Neural cell (in vitro differentiated cells): ENCODE measurements around the gene FBXL17. TPM values are rescaled to one million over a fixed set of nuclear protein-coding genes. Genes with fewer than 3 reads are reported as not detected.

Experiments used
- H2AFZ ChIP-seq: fragments of 200-600, 300-800 bp; sonication (generic), shearing (Covaris generic); 2 replicates; pipeline ENCODE4 v1.6.0; 2014; ENCODE audit warnings: low read depth, mild to moderate bottlenecking, antibody characterized with exemption, low read length, moderate library complexity
- H3F3A ChIP-seq: fragments of 200-600 bp; shearing (Covaris generic); 2 replicates; pipeline ENCODE4 v1.6.1; 2016; ENCODE audit warnings: mild to moderate bottlenecking, moderate library complexity, mixed read lengths, antibody characterized with exemption, low read length; ENCODE audit not compliant: insufficient read depth, poor library complexity, severe bottlenecking
- H3K27ac ChIP-seq: fragments of 200-600, 300-800 bp; sonication (generic), shearing (Covaris generic); 2 replicates; pipeline ENCODE4 v1.5.1; 2014; ENCODE audit warnings: mild to moderate bottlenecking, low read length, moderate library complexity
- H3K27me3 ChIP-seq: fragments of 300-800, 200-600 bp; sonication (generic), shearing (Covaris generic); 2 replicates; pipeline ENCODE4 v1.6.0; 2014; ENCODE audit warnings: mild to moderate bottlenecking, low read depth, low read length, moderate library complexity; ENCODE audit not compliant: insufficient read depth
- H3K36me3 ChIP-seq: fragments of 300-800, 200-600 bp; sonication (generic), shearing (Covaris generic); 2 replicates; pipeline ENCODE4 v1.5.1; 2014; ENCODE audit warnings: mild to moderate bottlenecking, antibody characterized with exemption, low read length, moderate library complexity; ENCODE audit not compliant: insufficient read depth
- H3K4me2 ChIP-seq: fragments of 300-800, 200-600 bp; sonication (generic), shearing (Covaris generic); 2 replicates; pipeline ENCODE4 v1.6.0; 2014; ENCODE audit warnings: mild to moderate bottlenecking, low read length
- H3K4me3 ChIP-seq: fragments of 300-800, 200-600 bp; sonication (generic), shearing (Covaris generic); 2 replicates; pipeline ENCODE4 v1.5.1; 2014; ENCODE audit warnings: mild to moderate bottlenecking, low read length, moderate library complexity
- H3K79me2 ChIP-seq: fragments of 200-600 bp; shearing (Covaris generic); replicated peaks from 2 replicates; pipeline ENCODE4 v1.6.0; 2014; ENCODE audit warnings: mild to moderate bottlenecking, low read length, moderate library complexity; ENCODE audit not compliant: insufficient read depth
- H3K9ac ChIP-seq: fragments of 300-800, 200-600 bp; sonication (generic), shearing (Covaris generic); 2 replicates; pipeline ENCODE4 v1.6.1; 2016; ENCODE audit warnings: mild to moderate bottlenecking, low read length, mixed read lengths
- H3K9me2 ChIP-seq: fragments of 200-600 bp; shearing (Covaris generic); 2 replicates; pipeline ENCODE4 v1.6.1; 2016; ENCODE audit warnings: mild to moderate bottlenecking, low read length, mixed read lengths; ENCODE audit not compliant: insufficient read depth
- H3K9me3 ChIP-seq: fragments of 200-600, 300-800 bp; sonication (generic), shearing (Covaris generic); 2 replicates; pipeline ENCODE4 v1.6.1; 2016; ENCODE audit warnings: mild to moderate bottlenecking, mixed run types, low read length, moderate library complexity, mixed read lengths
- H4K20me1 ChIP-seq: fragments of 200-600 bp; shearing (Covaris generic); 2 replicates; pipeline ENCODE4 v1.6.1; 2016; ENCODE audit warnings: mild to moderate bottlenecking, mixed run types; ENCODE audit not compliant: insufficient read depth
- CTCF ChIP-seq: fragments of 450-650 bp; IDR thresholded peaks from 2 replicates; pipeline ENCODE4 v1.5.1; 2014; ENCODE audit warnings: antibody characterized with exemption, mild to moderate bottlenecking, moderate library complexity; ENCODE audit not compliant: poor library complexity, severe bottlenecking
- EP300 ChIP-seq: fragments of 450-650 bp; conservative IDR thresholded peaks from 2 replicates; pipeline ENCODE4 v1.6.1; 2014; ENCODE audit warnings: antibody characterized with exemption, mild to moderate bottlenecking, moderate library complexity; ENCODE audit not compliant: poor library complexity, severe bottlenecking
- EZH2 ChIP-seq: fragments of 200-600, 300-800 bp; shearing (Covaris generic), sonication (generic); IDR thresholded peaks from 2 replicates; pipeline ENCODE4 v1.6.1; 2014; ENCODE audit warnings: antibody characterized with exemption, low read length, borderline replicate concordance, mild to moderate bottlenecking; ENCODE audit not compliant: insufficient read depth, poor library complexity, severe bottlenecking
- MXI1 ChIP-seq: fragments of 450-650 bp; conservative IDR thresholded peaks from 2 replicates; pipeline ENCODE4 v1.6.1; 2014; ENCODE audit warnings: antibody characterized with exemption, mild to moderate bottlenecking; ENCODE audit not compliant: poor library complexity, severe bottlenecking
- POLR2AphosphoS5 ChIP-seq: IDR thresholded peaks from 2 replicates; pipeline ENCODE4 v1.6.1; 2012
- RAD21 ChIP-seq: fragments of 450-650 bp; conservative IDR thresholded peaks from 2 replicates; pipeline ENCODE4 v1.6.1; 2014; ENCODE audit warnings: antibody characterized with exemption, mild to moderate bottlenecking, moderate library complexity
- REST ChIP-seq: IDR thresholded peaks from 2 replicates; pipeline ENCODE4 v1.6.1; 2012; ENCODE audit warnings: borderline replicate concordance
- SMC3 ChIP-seq: fragments of 450-650 bp; conservative IDR thresholded peaks from 2 replicates; pipeline ENCODE4 v1.6.1; 2014; ENCODE audit warnings: antibody characterized with exemption, mild to moderate bottlenecking, moderate library complexity; ENCODE audit not compliant: poor library complexity
- TAF1 ChIP-seq: IDR thresholded peaks from 2 replicates; pipeline ENCODE4 v1.6.1; 2012; ENCODE audit warnings: low read depth
- polyA plus RNA-seq: library from polyadenylated mRNA; depleted of rRNA; stranded (reverse); fragments of >200 nt; gene quantifications from 2 replicates; pipeline ENCODE4 v1.2.3, GENCODE V29; 2014

Gene FBXL17
- polyA plus RNA-seq, 1 donor from 2014 or later = 19.6 TPM

- no peaks in the 10 kb centered on the region for H3K9me3 ChIP-seq
- H3K9me2 ChIP-seq = no peaks in the 10 kb centered on the region
- H3K4me3 ChIP-seq = no peak overlapping the region
- no peak overlapping the region for H3K4me2 ChIP-seq
- no peaks in the 10 kb centered on the region for H3K79me2 ChIP-seq
- no peak for TF ChIP-seq MXI1
- TF ChIP-seq TAF1 = no peak
- TF ChIP-seq REST = no peak
- TF ChIP-seq EP300 = no peak
- no peak for TF ChIP-seq POLR2AphosphoS5
- no peak for TF ChIP-seq CTCF
- TF ChIP-seq EZH2 = no peak
- no peak for TF ChIP-seq RAD21
- TF ChIP-seq SMC3 = no peak
- no peak overlapping the region for H3K27ac ChIP-seq
- no peak overlapping the region for H2AFZ ChIP-seq
- H3K9ac ChIP-seq = no peak overlapping the region
- no peaks in the 10 kb centered on the region for H3F3A ChIP-seq
- H3K36me3 ChIP-seq = no peaks in the 10 kb centered on the region
- no peaks in the 10 kb centered on the region for H4K20me1 ChIP-seq
- no peaks in the 10 kb centered on the region for H3K27me3 ChIP-seq
Measured at GRCh38 chr5:107812570-107813141, 569.2 kb downstream of the FBXL17 start.

- H4K20me1 ChIP-seq = no peaks in the 10 kb centered on the region
- TF ChIP-seq EP300 = no peak
- no peak for TF ChIP-seq SMC3
- no peak for TF ChIP-seq RAD21
- no peak for TF ChIP-seq MXI1
- TF ChIP-seq CTCF = no peak
- no peak for TF ChIP-seq REST
- no peak for TF ChIP-seq POLR2AphosphoS5
- no peak for TF ChIP-seq TAF1
- TF ChIP-seq EZH2 = no peak
- no peaks in the 10 kb centered on the region for H3K36me3 ChIP-seq
- H3K9me2 ChIP-seq = no peaks in the 10 kb centered on the region
- H3K9me3 ChIP-seq = no peaks in the 10 kb centered on the region
- no peaks in the 10 kb centered on the region for H3K79me2 ChIP-seq
- H3K27me3 ChIP-seq = no peaks in the 10 kb centered on the region
- no peak overlapping the region for H2AFZ ChIP-seq
- H3F3A ChIP-seq = no peaks in the 10 kb centered on the region
- no peak overlapping the region for H3K9ac ChIP-seq
- peak overlapping the region; percentile 41 for H3K4me2 ChIP-seq
- H3K27ac ChIP-seq = no peak overlapping the region
- no peak overlapping the region for H3K4me3 ChIP-seq
Measured at GRCh38 chr5:107809201-107810034, 572.5 kb downstream of the FBXL17 start.
